Transverse colon (tissue), 3 donors: ENCODE measurements around the gene GPR107.

Source experiments
- POLR2A ChIP-seq: fragments of 450-650 bp; IDR thresholded peaks from one replicate; pipeline ENCODE4 v1.6.1; 2016; ENCODE audit warnings: antibody characterized with exemption, mild to moderate bottlenecking, moderate library complexity
- TF ChIP-seq, protein P1 (sequence below), 5 experiments: fragments of 200-600 bp in 3 of 5; fragments of 450-650 bp in 2 of 5; sonication (generic) in 3 of 5; IDR thresholded peaks; 1 replicate in 2 of 5; 2 replicates in 3 of 5; pipeline ENCODE4 v1.5.1; 2016 to 2017; ENCODE audit warnings: antibody characterized with exemption in 5 of 5, inconsistent platforms in 3 of 5, mild to moderate bottlenecking in 2 of 5, moderate library complexity in 1 of 5

DNA sequence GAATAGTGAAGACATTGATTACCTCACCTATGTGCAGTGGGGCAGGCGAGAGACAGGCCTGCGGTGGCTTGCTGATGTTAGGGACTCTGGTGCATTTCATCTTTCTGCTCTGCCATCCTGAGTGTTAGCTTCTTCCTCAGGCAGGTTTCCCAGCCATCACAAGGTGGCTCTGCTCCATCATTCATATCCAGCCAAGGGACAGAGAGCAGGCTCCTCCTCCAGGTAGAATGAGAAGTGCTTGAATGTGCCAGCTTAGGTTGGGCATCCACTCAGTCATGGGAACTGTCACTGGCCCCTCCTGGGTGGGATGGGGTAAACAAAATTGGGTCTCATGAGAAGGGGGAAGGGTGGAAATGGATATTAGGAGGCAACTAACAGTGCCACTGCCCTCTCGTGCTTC, 24.8 kb downstream of the GPR107 start:
- TF ChIP-seq, protein P1, sequence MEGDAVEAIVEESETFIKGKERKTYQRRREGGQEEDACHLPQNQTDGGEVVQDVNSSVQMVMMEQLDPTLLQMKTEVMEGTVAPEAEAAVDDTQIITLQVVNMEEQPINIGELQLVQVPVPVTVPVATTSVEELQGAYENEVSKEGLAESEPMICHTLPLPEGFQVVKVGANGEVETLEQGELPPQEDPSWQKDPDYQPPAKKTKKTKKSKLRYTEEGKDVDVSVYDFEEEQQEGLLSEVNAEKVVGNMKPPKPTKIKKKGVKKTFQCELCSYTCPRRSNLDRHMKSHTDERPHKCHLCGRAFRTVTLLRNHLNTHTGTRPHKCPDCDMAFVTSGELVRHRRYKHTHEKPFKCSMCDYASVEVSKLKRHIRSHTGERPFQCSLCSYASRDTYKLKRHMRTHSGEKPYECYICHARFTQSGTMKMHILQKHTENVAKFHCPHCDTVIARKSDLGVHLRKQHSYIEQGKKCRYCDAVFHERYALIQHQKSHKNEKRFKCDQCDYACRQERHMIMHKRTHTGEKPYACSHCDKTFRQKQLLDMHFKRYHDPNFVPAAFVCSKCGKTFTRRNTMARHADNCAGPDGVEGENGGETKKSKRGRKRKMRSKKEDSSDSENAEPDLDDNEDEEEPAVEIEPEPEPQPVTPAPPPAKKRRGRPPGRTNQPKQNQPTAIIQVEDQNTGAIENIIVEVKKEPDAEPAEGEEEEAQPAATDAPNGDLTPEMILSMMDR (IDR thresholded peaks at IDR 0.05) = no peak
- no peak for TF ChIP-seq POLR2A
